ENCODE measurements around the gene ARID2. TPM values are rescaled to one million over a fixed set of nuclear protein-coding genes. Genes with fewer than 3 reads are reported as not detected.

Gene ARID2
- total RNA-seq, 1 donor: 21.0 TPM

DNA sequence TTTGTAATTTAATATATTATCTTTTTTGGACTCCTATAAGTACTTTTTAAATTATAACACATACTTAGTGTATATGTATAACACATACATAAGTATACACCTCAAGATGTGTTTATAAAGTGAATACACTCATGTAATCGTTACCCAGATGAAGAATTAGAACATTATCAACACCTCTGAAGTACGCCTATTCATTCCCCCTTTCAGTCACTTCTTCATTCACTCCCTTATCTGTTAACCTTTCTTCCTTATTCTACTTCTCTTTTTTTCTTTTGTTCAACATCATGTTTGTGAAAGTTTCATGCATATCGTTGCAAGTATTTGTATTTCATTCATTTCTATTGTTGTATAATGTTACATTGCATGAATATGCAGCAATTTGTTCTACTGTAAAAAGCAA is 98.5 kb downstream of the ARID2 start:
- no peak for DNase-seq (ENCODE audit: insufficient read length, low spot score, missing footprints)
- H3K36me3 ChIP-seq (ENCODE audit: insufficient read depth, low read length): no peaks in the 10 kb centered on the region
- H3K79me2 ChIP-seq (ENCODE audit: insufficient read depth, low read length): no peaks in the 10 kb centered on the region
- no peak overlapping the region for H3K4me2 ChIP-seq (ENCODE audit: insufficient read depth, low read length)
- TF ChIP-seq, protein P1, sequence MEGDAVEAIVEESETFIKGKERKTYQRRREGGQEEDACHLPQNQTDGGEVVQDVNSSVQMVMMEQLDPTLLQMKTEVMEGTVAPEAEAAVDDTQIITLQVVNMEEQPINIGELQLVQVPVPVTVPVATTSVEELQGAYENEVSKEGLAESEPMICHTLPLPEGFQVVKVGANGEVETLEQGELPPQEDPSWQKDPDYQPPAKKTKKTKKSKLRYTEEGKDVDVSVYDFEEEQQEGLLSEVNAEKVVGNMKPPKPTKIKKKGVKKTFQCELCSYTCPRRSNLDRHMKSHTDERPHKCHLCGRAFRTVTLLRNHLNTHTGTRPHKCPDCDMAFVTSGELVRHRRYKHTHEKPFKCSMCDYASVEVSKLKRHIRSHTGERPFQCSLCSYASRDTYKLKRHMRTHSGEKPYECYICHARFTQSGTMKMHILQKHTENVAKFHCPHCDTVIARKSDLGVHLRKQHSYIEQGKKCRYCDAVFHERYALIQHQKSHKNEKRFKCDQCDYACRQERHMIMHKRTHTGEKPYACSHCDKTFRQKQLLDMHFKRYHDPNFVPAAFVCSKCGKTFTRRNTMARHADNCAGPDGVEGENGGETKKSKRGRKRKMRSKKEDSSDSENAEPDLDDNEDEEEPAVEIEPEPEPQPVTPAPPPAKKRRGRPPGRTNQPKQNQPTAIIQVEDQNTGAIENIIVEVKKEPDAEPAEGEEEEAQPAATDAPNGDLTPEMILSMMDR (IDR thresholded peaks at IDR 0.05; ENCODE audit: extremely low read depth, low read depth, low read length): no peak
- H2AFZ ChIP-seq (ENCODE audit: low read length): no peak overlapping the region
- H3K27ac ChIP-seq (ENCODE audit: low read depth, low read length): no peak overlapping the region
- no peaks in the 10 kb centered on the region for H4K20me1 ChIP-seq (ENCODE audit: insufficient read depth, low read length)
- H3K4me1 ChIP-seq (ENCODE audit: insufficient read depth, low read length): no peaks in the 10 kb centered on the region
- no peaks in the 10 kb centered on the region for H3K9me3 ChIP-seq (ENCODE audit: low read depth, low read length)
- H3K4me3 ChIP-seq (ENCODE audit: insufficient read depth, low read length): no peak overlapping the region
- no peaks in the 10 kb centered on the region for H3K27me3 ChIP-seq (ENCODE audit: insufficient read depth, low read length)

- Histone ChIP-seq H3K79me2 (ENCODE audit: insufficient read depth, low read length) (no peaks in the 10 kb centered on the region), H2AFZ (ENCODE audit: low read length) (no peak overlapping the region), H3K4me1 (ENCODE audit: insufficient read depth, low read length) (no peaks in the 10 kb centered on the region), H3K9me3 (ENCODE audit: low read depth, low read length) (no peaks in the 10 kb centered on the region), H4K20me1 (ENCODE audit: insufficient read depth, low read length) (no peaks in the 10 kb centered on the region), H3K27ac (ENCODE audit: low read depth, low read length) (no peak overlapping the region), H3K36me3 (ENCODE audit: insufficient read depth, low read length) (no peaks in the 10 kb centered on the region), H3K4me3 (ENCODE audit: insufficient read depth, low read length) (no peak overlapping the region), H3K4me2 (ENCODE audit: insufficient read depth, low read length) (no peak overlapping the region), H3K27me3 (ENCODE audit: insufficient read depth, low read length) (no peaks in the 10 kb centered on the region)
- TF ChIP-seq, protein P1 (IDR thresholded peaks at IDR 0.05; ENCODE audit: extremely low read depth, low read depth, low read length): no peak
- no peak for DNase-seq (ENCODE audit: insufficient read length, low spot score, missing footprints)
Measured at GRCh38 chr12:45828402-45828801, 98.9 kb downstream of the ARID2 start.

- no peak for DNase-seq (ENCODE audit: insufficient read length, low spot score, missing footprints)
- H3K27me3 ChIP-seq (ENCODE audit: insufficient read depth, low read length): no peaks in the 10 kb centered on the region
- TF ChIP-seq, protein P1 (IDR thresholded peaks at IDR 0.05; ENCODE audit: extremely low read depth, low read depth, low read length): no peak
- H3K4me1 ChIP-seq (ENCODE audit: insufficient read depth, low read length): no peaks in the 10 kb centered on the region
- H4K20me1 ChIP-seq (ENCODE audit: insufficient read depth, low read length): no peaks in the 10 kb centered on the region
- H3K27ac ChIP-seq (ENCODE audit: low read depth, low read length): no peak overlapping the region
- H2AFZ ChIP-seq (ENCODE audit: low read length): no peak overlapping the region
- H3K4me3 ChIP-seq (ENCODE audit: insufficient read depth, low read length): no peak overlapping the region
- no peaks in the 10 kb centered on the region for H3K9me3 ChIP-seq (ENCODE audit: low read depth, low read length)
- no peaks in the 10 kb centered on the region for H3K79me2 ChIP-seq (ENCODE audit: insufficient read depth, low read length)
- H3K4me2 ChIP-seq (ENCODE audit: insufficient read depth, low read length): no peak overlapping the region
- no peaks in the 10 kb centered on the region for H3K36me3 ChIP-seq (ENCODE audit: insufficient read depth, low read length)
Measured at GRCh38 chr12:45831590-45831989, 102.1 kb downstream of the ARID2 start.

DNA sequence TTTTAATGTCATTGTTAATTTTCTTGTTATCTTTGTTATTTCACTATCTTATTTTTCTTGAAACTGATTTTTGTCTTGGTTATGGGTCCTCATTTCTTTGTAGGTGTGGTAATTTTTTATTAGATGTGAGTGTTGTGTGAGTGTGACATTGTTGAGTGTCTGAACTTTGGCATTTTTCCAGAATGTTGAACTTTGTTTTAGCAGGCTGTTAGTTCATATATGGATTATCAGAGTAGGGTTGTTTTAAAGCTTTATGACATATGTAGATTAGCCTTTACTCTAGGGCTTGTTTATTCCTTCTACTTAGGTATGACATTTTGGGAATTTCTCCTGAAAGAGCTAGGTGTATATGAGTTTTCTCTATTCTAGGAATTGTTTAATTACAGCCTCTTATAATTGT is 103.9 kb downstream of the ARID2 start:
- Histone ChIP-seq H3K4me2 (ENCODE audit: insufficient read depth, low read length) (no peak overlapping the region), H3K27me3 (ENCODE audit: insufficient read depth, low read length) (no peaks in the 10 kb centered on the region), H3K9me3 (ENCODE audit: low read depth, low read length) (no peaks in the 10 kb centered on the region), H3K4me1 (ENCODE audit: insufficient read depth, low read length) (no peaks in the 10 kb centered on the region), H3K79me2 (ENCODE audit: insufficient read depth, low read length) (no peaks in the 10 kb centered on the region), H3K36me3 (ENCODE audit: insufficient read depth, low read length) (peaks cover 7% of the 10 kb centered on the region), H3K27ac (ENCODE audit: low read depth, low read length) (no peak overlapping the region), H3K4me3 (ENCODE audit: insufficient read depth, low read length) (no peak overlapping the region), H2AFZ (ENCODE audit: low read length) (no peak overlapping the region), H4K20me1 (ENCODE audit: insufficient read depth, low read length) (no peaks in the 10 kb centered on the region)
- DNase-seq (ENCODE audit: insufficient read length, low spot score, missing footprints): no peak
- TF ChIP-seq, protein P1 (IDR thresholded peaks at IDR 0.05; ENCODE audit: extremely low read depth, low read depth, low read length): no peak
